Large intestine (tissue), 3 donors: ENCODE results near the gene CDH23. TPM values are rescaled to one million over a fixed set of nuclear protein-coding genes. Genes with fewer than 3 reads are reported as not detected.

Experiments
- DNase-seq, 2 donors: peaks; one replicate each; pipeline versions ENCODE4 v3.0.0 to v3.0.0-alpha.2; 2013
- H3K27ac ChIP-seq: one replicate; pipeline ENCODE4 v1.5.1; 2013; ENCODE audit warnings: low read length
- H3K27me3 ChIP-seq: 2 replicates; pipeline ENCODE4 v1.6.1; 2013; ENCODE audit warnings: low read length; ENCODE audit not compliant: control insufficient read depth, insufficient read depth
- H3K36me3 ChIP-seq: 2 replicates; pipeline ENCODE4 v1.6.1; 2013; ENCODE audit warnings: low read length; ENCODE audit not compliant: control insufficient read depth, insufficient read depth
- H3K4me1 ChIP-seq: one replicate; pipeline ENCODE4 v1.6.1; 2013; ENCODE audit warnings: low read length; ENCODE audit not compliant: control insufficient read depth, insufficient read depth
- H3K4me3 ChIP-seq: one replicate; pipeline ENCODE4 v1.5.1; 2013; ENCODE audit warnings: low read length
- H3K9me3 ChIP-seq: one replicate; pipeline ENCODE4 v1.6.1; 2013; ENCODE audit warnings: mild to moderate bottlenecking, low read depth, low read length, moderate library complexity; ENCODE audit not compliant: control insufficient read depth
- WGBS: methylation state at CpG from one replicate; pipeline ENCODE4 v1.1.5; 2013; ENCODE audit warnings: low lambda C conversion rate; ENCODE audit not compliant: insufficient coverage; 5-methylcytosine and 5-hydroxymethylcytosine counted together
- polyA plus RNA-seq: library from polyadenylated mRNA; unstranded; fragments of 120-200 nt; gene quantifications from one replicate; pipeline ENCODE4 v1.2.1, GENCODE V29; 2013

The CDH23 gene
- polyA plus RNA-seq, 1 donor: 1.7 TPM

GRCh38 chr10:71465551-71466252 lies 69.0 kb downstream of the CDH23 start:
- no peak for DNase-seq
- Histone ChIP-seq H3K4me3 (no peak overlapping the region), H3K27ac (no peak overlapping the region), H3K9me3 (no peaks in the 10 kb centered on the region), H3K4me1 (no peaks in the 10 kb centered on the region), H3K36me3 (no peaks in the 10 kb centered on the region), H3K27me3 (peaks cover 8% of the 10 kb centered on the region)
- WGBS: 90% methylated on average over 2 of the region's 18 CpGs

- Histone ChIP-seq H3K4me1 (no peaks in the 10 kb centered on the region), H3K27ac (no peak overlapping the region), H3K27me3 (peaks cover 3% of the 10 kb centered on the region), H3K4me3 (no peak overlapping the region), H3K36me3 (no peaks in the 10 kb centered on the region), H3K9me3 (no peaks in the 10 kb centered on the region)
- WGBS: no CpG with 5 or more reads among the region's 6 CpGs
- DNase-seq: no peak
Observed at GRCh38 chr10:71466330-71466729, 69.6 kb downstream of the CDH23 start.

DNA sequence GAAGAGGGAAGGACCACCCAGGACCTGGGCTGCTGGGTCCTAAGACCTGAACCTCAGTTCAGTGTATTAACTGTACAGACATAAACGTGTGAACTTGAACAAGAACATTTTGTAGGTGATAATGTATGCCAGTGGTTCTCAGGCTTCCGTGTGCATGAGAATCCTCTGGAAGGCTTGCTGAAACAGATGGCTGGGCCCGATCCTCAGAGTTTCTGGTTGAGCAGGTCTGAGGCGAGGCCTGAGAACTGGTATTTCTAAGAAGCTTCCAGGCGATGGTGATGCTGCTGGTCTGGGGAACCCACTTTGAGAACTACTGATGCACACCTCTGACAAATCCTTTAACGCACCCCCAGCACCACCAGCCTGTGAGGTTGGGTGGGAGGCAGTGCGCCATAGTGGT lies 70.4 kb downstream of the CDH23 start:
- H3K4me3 ChIP-seq: no peak overlapping the region
- H3K9me3 ChIP-seq: no peaks in the 10 kb centered on the region
- H3K36me3 ChIP-seq: no peaks in the 10 kb centered on the region
- WGBS: no CpG with 5 or more reads among the region's 7 CpGs
- DNase-seq: no peak
- H3K27me3 ChIP-seq: peaks cover 3% of the 10 kb centered on the region
- H3K27ac ChIP-seq: no peak overlapping the region
- H3K4me1 ChIP-seq: no peaks in the 10 kb centered on the region

DNA sequence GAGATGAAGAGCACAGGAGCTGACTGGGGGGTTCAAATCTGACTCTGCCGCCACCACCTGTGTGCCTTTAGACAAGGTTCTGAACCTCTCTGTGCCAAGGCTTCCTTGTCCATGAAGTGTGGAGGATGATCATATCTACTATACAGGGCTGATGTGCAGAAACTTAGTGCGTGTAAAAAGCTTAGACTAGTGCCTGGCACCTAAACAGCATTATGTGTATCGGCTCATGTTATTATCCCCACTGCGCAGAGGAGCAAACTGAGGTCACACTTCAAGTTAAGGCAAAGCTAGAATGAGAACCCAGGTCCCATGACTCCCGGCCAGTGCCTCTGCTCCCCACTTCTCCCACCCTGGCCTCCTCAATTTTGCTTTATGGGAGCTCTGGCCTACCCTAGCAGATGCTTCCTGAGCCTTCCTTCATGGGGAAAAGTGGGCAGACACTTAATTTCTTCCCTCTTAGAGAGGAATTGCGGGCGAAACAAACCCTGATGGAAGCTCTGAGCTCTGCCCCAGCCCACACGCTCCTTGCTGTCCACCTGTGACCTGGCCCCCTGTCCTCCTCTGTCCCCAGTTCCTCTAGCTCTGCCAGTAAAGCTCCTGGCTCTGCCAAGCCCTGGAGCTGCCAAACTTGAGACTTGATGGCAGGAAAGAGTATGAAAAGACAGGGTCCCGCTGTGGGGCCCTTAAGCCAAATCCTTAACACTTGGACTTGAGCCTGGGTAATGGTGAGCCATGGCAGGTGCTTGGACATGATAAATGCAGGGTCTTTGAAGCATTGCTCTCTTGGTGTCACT lies 71.0 kb downstream of the CDH23 start:
- H3K27me3 ChIP-seq: peaks cover 3% of the 10 kb centered on the region
- H3K27ac ChIP-seq: no peak overlapping the region
- H3K4me1 ChIP-seq: no peaks in the 10 kb centered on the region
- no CpG with 5 or more reads among the region's 9 CpGs for WGBS
- no peak overlapping the region for H3K4me3 ChIP-seq
- no peak for DNase-seq
- H3K36me3 ChIP-seq: no peaks in the 10 kb centered on the region
- H3K9me3 ChIP-seq: no peaks in the 10 kb centered on the region

- no peak for DNase-seq
- Histone ChIP-seq H3K27me3 (peaks cover 3% of the 10 kb centered on the region), H3K36me3 (no peaks in the 10 kb centered on the region), H3K27ac (no peak overlapping the region), H3K4me1 (no peaks in the 10 kb centered on the region), H3K9me3 (no peaks in the 10 kb centered on the region), H3K4me3 (no peak overlapping the region)
- 80% methylated on average over 1 of the region's 9 CpGs for WGBS
Observed at GRCh38 chr10:71468363-71469094, 71.8 kb downstream of the CDH23 start.

DNA sequence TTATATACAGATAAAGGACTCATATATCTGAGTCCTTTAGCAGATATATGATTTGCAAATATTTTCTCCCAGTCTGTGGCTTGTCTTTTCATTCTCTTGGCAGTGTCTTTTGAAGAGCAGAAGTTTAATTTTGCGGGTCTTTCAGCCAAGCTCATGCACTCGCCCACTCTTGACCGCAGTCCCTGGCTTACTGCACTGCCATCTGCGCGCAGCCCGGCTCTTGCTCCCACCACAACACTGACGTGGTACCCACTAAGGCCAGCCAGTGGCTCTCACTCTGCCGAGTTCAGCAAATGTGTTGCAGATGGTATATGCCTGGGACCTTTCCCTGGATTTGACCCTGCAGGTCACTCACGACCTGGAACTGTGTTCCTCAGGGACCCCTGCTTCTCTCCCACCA lies 74.3 kb downstream of the CDH23 start:
- H3K4me3 ChIP-seq: no peak overlapping the region
- no peak for DNase-seq
- H3K27me3 ChIP-seq: peaks cover 3% of the 10 kb centered on the region
- no peak overlapping the region for H3K27ac ChIP-seq
- WGBS: no CpG with 5 or more reads among the region's 9 CpGs
- H3K36me3 ChIP-seq: no peaks in the 10 kb centered on the region
- no peaks in the 10 kb centered on the region for H3K9me3 ChIP-seq
- no peaks in the 10 kb centered on the region for H3K4me1 ChIP-seq

GRCh38 chr10:71471957-71472365 lies 75.2 kb downstream of the CDH23 start:
- peaks cover 3% of the 10 kb centered on the region for H3K27me3 ChIP-seq
- no peak for DNase-seq
- H3K9me3 ChIP-seq: no peaks in the 10 kb centered on the region
- WGBS: no CpG with 5 or more reads among the region's 6 CpGs
- H3K4me3 ChIP-seq: no peak overlapping the region
- H3K36me3 ChIP-seq: no peaks in the 10 kb centered on the region
- no peaks in the 10 kb centered on the region for H3K4me1 ChIP-seq
- H3K27ac ChIP-seq: no peak overlapping the region

GRCh38 chr10:71472466-71472865 lies 75.7 kb downstream of the CDH23 start:
- no peaks in the 10 kb centered on the region for H3K36me3 ChIP-seq
- H3K4me1 ChIP-seq: no peaks in the 10 kb centered on the region
- H3K9me3 ChIP-seq: no peaks in the 10 kb centered on the region
- no peak for DNase-seq
- peaks cover 3% of the 10 kb centered on the region for H3K27me3 ChIP-seq
- no peak overlapping the region for H3K27ac ChIP-seq
- no CpG with 5 or more reads among the region's 4 CpGs for WGBS
- no peak overlapping the region for H3K4me3 ChIP-seq

- WGBS: no CpG with 5 or more reads among the region's 4 CpGs
- no peak overlapping the region for H3K4me3 ChIP-seq
- no peaks in the 10 kb centered on the region for H3K36me3 ChIP-seq
- H3K4me1 ChIP-seq: no peaks in the 10 kb centered on the region
- no peak for DNase-seq
- H3K27ac ChIP-seq: no peak overlapping the region
- no peaks in the 10 kb centered on the region for H3K27me3 ChIP-seq
- H3K9me3 ChIP-seq: no peaks in the 10 kb centered on the region
Observed at GRCh38 chr10:71472912-71473311, 76.2 kb downstream of the CDH23 start.
